Measurements from ENCODE around the gene TBX1.

Gene TBX1

DNA sequence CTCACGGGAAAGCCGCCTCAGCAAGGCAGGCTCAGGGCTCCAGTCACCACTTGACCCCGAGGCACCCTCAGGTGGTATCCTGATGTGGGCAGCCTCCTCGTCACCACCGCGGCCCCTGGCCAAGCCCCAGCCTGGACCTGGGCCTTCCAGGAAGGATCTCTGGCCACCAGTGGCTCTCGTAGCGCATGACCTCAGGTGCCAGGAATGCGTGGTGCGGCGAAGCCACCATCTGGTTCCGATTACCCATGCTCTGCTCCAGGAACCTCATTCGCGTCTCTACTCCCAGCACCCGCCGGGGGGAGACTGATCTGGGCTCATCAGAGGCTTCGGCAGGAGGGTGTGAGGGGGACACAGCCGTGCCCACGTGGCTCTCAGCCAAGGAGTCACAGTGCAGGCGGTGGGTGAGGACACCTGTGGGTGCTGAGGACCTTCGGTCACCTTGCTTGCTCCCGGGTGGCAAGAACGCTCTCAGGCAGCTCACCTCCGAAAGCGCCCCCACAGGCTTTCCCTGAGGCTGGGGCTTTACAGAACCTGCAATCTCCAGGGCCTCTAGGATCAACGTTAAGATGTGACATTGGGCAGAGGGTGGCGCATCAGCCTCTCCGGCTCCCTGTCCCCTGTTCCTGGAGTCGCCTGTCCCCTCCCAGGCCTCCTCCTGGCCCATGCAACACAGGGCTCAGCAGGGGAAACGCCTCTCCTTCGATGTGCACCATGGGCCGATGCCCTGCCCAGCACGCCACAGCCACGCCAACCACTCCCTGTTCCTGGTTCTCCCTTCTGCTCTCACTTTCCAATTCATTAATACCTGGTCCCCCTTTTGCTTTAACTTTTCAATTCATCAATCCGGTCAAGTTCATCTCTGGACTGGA lies 39.0 kb downstream of the TBX1 start:
- no peak overlapping the region for H3K9ac ChIP-seq (ENCODE audit: low read depth, low read length)
- H3K36me3 ChIP-seq (ENCODE audit: control insufficient read depth, insufficient read depth, low read length): no peaks in the 10 kb centered on the region; the same call in 1 of the 2 replicates
- no peaks in the 10 kb centered on the region for H3K9me3 ChIP-seq (ENCODE audit: control insufficient read depth, insufficient read depth, low read length)
- H3K27ac ChIP-seq (ENCODE audit: low read depth, low read length): no peak overlapping the region
- H3K4me1 ChIP-seq (ENCODE audit: control insufficient read depth, insufficient read depth, low read length): peaks cover 4% of the 10 kb centered on the region; the same call in 1 of the 2 replicates
- no peaks in the 10 kb centered on the region for H3K27me3 ChIP-seq (ENCODE audit: control insufficient read depth, insufficient read depth, low read length)
- H3K4me3 ChIP-seq (ENCODE audit: low read depth, low read length): no peak overlapping the region

DNA sequence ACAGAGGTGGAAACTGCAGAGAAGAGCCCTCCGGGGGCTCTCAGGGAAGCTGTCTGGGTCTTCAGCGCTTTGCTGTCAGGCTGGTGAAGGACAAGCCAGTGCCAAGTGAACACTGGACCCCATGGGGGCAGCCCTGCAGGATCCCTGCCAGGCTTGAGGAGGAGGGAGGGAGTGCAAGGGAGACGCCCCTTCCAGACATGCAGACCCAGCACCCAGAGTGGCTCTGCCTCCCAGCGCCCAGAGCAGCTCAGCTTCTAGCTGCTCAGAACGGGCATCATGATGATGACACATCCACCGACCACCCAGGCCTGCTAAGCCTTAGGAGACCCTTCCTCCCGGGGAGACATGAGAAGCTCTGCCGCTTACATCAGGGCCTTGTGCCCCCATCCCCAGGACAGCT lies 39.7 kb downstream of the TBX1 start:
- Histone ChIP-seq H3K27me3 (ENCODE audit: control insufficient read depth, insufficient read depth, low read length) (no peaks in the 10 kb centered on the region), H3K4me3 (ENCODE audit: low read depth, low read length) (no peak overlapping the region), H3K4me1 (ENCODE audit: control insufficient read depth, insufficient read depth, low read length) (peaks cover 4% of the 10 kb centered on the region; the same call in 1 of the 2 replicates), H3K27ac (ENCODE audit: low read depth, low read length) (no peak overlapping the region), H3K36me3 (ENCODE audit: control insufficient read depth, insufficient read depth, low read length) (no peaks in the 10 kb centered on the region; the same call in 1 of the 2 replicates), H3K9me3 (ENCODE audit: control insufficient read depth, insufficient read depth, low read length) (no peaks in the 10 kb centered on the region), H3K9ac (ENCODE audit: low read depth, low read length) (no peak overlapping the region)

GRCh38 chr22:19800761-19801244 lies 40.2 kb downstream of the TBX1 start:
- H3K27me3 ChIP-seq (ENCODE audit: control insufficient read depth, insufficient read depth, low read length): no peaks in the 10 kb centered on the region
- peaks cover 4% of the 10 kb centered on the region; the same call in 1 of the 2 replicates for H3K4me1 ChIP-seq (ENCODE audit: control insufficient read depth, insufficient read depth, low read length)
- H3K9me3 ChIP-seq (ENCODE audit: control insufficient read depth, insufficient read depth, low read length): no peaks in the 10 kb centered on the region
- no peaks in the 10 kb centered on the region; the same call in 1 of the 2 replicates for H3K36me3 ChIP-seq (ENCODE audit: control insufficient read depth, insufficient read depth, low read length)
- no peak overlapping the region for H3K9ac ChIP-seq (ENCODE audit: low read depth, low read length)
- no peak overlapping the region for H3K4me3 ChIP-seq (ENCODE audit: low read depth, low read length)
- no peak overlapping the region for H3K27ac ChIP-seq (ENCODE audit: low read depth, low read length)

DNA sequence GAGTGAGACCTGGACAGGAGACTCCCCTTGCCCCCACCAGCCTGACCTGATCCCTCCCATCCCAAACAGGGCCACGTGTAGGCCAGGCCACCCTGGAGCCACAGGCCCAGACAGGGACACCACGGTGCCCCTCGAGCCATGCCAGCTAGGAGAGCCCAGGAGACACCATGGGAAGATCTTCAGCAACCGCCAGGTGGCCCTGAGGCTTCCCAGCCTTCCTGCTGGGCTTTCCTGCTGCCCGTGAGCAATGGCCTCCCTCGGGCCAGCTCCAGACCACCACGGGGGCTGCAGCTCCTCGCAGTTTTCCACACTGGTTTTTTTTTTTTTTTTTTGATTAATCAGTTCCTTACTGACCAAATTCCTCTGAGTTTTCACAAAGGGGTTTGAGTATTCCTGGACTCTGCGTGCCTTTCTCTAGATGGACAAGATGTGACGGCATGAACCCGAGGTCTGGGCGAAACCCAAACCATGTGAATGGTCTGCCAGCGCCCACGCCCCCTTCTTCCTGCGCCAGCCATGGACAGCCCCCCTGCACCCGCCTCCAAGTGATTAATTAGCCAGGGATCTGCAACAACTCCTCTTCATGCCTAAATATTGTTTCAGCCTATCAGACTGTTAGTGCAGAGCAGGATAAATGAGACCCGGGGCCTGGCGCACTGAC lies 40.9 kb downstream of the TBX1 start:
- Histone ChIP-seq H3K36me3 (ENCODE audit: control insufficient read depth, insufficient read depth, low read length) (no peaks in the 10 kb centered on the region; the same call in 1 of the 2 replicates), H3K4me1 (ENCODE audit: control insufficient read depth, insufficient read depth, low read length) (peaks cover 4% of the 10 kb centered on the region; the same call in 1 of the 2 replicates), H3K27ac (ENCODE audit: low read depth, low read length) (no peak overlapping the region), H3K9ac (ENCODE audit: low read depth, low read length) (no peak overlapping the region), H3K4me3 (ENCODE audit: low read depth, low read length) (no peak overlapping the region), H3K27me3 (ENCODE audit: control insufficient read depth, insufficient read depth, low read length) (no peaks in the 10 kb centered on the region), H3K9me3 (ENCODE audit: control insufficient read depth, insufficient read depth, low read length) (no peaks in the 10 kb centered on the region)

- peaks cover 3% of the 10 kb centered on the region; the same call in 1 of the 2 replicates for H3K4me1 ChIP-seq (ENCODE audit: control insufficient read depth, insufficient read depth, low read length)
- H3K36me3 ChIP-seq (ENCODE audit: control insufficient read depth, insufficient read depth, low read length): no peaks in the 10 kb centered on the region; the same call in 1 of the 2 replicates
- no peak overlapping the region for H3K4me3 ChIP-seq (ENCODE audit: low read depth, low read length)
- H3K9ac ChIP-seq (ENCODE audit: low read depth, low read length): no peak overlapping the region
- no peaks in the 10 kb centered on the region for H3K9me3 ChIP-seq (ENCODE audit: control insufficient read depth, insufficient read depth, low read length)
- H3K27me3 ChIP-seq (ENCODE audit: control insufficient read depth, insufficient read depth, low read length): no peaks in the 10 kb centered on the region
- H3K27ac ChIP-seq (ENCODE audit: low read depth, low read length): no peak overlapping the region
Observed at GRCh38 chr22:19802001-19802893, 41.7 kb downstream of the TBX1 start.

DNA sequence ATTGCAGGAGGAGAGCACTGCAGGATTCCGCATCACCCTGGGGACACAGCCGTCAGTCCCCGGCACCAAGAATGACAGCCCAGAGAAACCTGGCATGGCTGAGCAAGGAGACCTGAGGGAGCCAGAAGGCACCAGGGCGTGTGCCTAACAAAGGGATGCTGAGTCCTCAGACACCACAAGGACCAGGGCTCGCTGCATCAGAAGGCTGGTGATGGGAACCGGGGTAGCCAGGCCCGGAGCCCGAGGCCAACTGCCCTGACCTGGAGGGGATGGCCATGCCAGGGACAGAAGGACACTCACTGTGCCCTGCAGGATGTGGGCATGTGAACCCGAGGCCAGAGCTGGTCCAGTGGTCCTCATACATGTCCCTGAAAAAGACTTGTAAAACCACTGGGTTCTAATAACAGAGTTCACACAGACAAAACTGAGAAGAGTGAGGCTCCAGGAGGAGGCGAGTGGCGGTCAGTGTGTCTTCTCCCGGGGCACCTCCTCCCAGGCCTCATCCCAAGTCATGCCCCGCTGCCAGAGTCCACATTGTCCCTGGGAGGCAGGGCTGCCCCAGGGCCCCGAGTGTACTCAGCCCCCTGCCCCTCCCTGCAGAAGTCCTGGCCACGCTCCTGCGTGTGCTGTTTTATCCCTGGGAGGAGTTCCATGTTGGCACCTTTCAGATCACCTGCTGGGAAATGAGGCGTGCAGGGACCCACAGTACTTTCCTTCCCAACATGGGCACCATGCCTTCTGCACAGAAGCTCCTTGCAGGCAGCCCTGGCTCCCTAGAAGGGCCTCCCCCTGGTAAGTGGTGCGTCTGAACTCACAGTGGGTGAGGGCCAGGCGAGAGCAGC lies 42.5 kb downstream of the TBX1 start:
- Histone ChIP-seq H3K4me1 (ENCODE audit: control insufficient read depth, insufficient read depth, low read length) (no peaks in the 10 kb centered on the region), H3K36me3 (ENCODE audit: control insufficient read depth, insufficient read depth, low read length) (no peaks in the 10 kb centered on the region; the same call in 1 of the 2 replicates), H3K27me3 (ENCODE audit: control insufficient read depth, insufficient read depth, low read length) (no peaks in the 10 kb centered on the region), H3K27ac (ENCODE audit: low read depth, low read length) (no peak overlapping the region), H3K9me3 (ENCODE audit: control insufficient read depth, insufficient read depth, low read length) (no peaks in the 10 kb centered on the region), H3K9ac (ENCODE audit: low read depth, low read length) (no peak overlapping the region), H3K4me3 (ENCODE audit: low read depth, low read length) (no peak overlapping the region)

- Histone ChIP-seq H3K27me3 (ENCODE audit: control insufficient read depth, insufficient read depth, low read length) (no peaks in the 10 kb centered on the region), H3K27ac (ENCODE audit: low read depth, low read length) (no peak overlapping the region), H3K9ac (ENCODE audit: low read depth, low read length) (no peak overlapping the region), H3K36me3 (ENCODE audit: control insufficient read depth, insufficient read depth, low read length) (no peaks in the 10 kb centered on the region; the same call in 1 of the 2 replicates), H3K9me3 (ENCODE audit: control insufficient read depth, insufficient read depth, low read length) (no peaks in the 10 kb centered on the region), H3K4me1 (ENCODE audit: control insufficient read depth, insufficient read depth, low read length) (no peaks in the 10 kb centered on the region), H3K4me3 (ENCODE audit: low read depth, low read length) (no peak overlapping the region)
Observed at GRCh38 chr22:19803736-19804267, 43.2 kb downstream of the TBX1 start.

DNA sequence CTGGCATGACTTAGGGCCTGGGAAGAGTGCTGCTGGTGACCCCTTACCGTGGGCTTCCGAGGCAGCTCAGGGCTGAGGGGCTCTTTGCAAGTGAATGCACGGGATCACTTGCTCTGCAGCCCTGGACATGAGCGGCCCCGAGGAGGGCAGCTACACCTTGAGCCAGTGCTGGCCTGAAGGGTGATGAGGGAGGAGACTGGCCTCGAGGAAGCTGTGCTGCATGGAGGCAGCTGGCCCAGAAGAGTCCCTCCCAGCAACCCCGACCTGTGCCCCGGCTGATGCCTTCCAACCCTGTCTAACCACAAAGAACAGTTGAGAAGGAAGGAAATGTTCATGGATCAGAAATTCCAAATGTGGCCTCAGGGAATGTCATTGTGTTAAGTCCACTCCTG lies 45.2 kb downstream of the TBX1 start:
- Histone ChIP-seq H3K9me3 (ENCODE audit: control insufficient read depth, insufficient read depth, low read length) (no peaks in the 10 kb centered on the region), H3K4me3 (ENCODE audit: low read depth, low read length) (no peak overlapping the region), H3K9ac (ENCODE audit: low read depth, low read length) (no peak overlapping the region), H3K4me1 (ENCODE audit: control insufficient read depth, insufficient read depth, low read length) (no peaks in the 10 kb centered on the region), H3K27ac (ENCODE audit: low read depth, low read length) (no peak overlapping the region), H3K27me3 (ENCODE audit: control insufficient read depth, insufficient read depth, low read length) (no peaks in the 10 kb centered on the region), H3K36me3 (ENCODE audit: control insufficient read depth, insufficient read depth, low read length) (no peaks in the 10 kb centered on the region)

DNA sequence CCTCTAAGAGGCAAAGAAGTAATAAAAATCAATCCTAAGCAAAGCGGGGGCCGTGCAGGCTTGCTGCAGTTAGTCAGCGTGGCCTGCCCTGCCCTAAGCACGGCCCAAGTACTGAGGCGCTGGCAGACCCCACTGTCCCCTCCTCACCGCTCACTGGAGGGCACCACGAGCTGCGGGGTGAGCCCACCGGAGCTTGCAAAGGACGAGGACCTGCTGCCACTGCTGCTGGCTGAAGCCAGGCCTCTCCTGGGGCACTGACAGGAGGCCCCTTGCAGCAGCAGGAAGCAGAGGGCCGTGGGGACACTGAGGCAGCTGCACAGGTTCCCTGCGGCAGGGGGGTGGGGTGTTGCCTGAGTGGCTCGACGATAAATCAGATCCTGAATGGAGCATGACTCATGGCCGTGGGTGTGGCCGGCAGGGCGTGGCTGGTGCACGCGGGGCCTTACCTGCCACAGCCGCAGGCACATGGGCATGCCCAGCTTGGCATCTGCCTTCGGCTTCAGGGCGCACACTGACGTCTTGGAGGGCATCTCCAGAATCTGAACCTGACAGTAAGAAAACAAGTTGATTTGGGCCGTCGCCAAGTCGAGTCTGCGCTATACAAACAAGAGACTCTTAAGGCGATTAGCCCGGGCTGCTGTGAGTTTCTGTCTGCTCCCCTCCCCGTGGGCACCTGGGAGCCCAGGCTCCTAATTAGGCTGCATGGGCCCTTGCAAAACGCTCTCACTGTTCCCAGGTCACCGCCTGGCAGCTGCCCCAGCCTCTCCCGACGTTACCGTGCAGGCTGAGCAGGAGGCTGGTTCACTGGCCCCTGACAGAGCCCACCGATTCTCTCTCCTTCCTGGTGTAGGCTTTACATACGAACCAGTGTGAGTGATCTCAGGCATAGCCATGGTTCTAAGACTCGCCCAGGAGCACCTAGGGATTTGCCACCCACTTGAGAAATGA lies 45.9 kb downstream of the TBX1 start:
- Histone ChIP-seq H3K27ac (ENCODE audit: low read depth, low read length) (no peak overlapping the region), H3K27me3 (ENCODE audit: control insufficient read depth, insufficient read depth, low read length) (no peaks in the 10 kb centered on the region), H3K9ac (ENCODE audit: low read depth, low read length) (no peak overlapping the region), H3K36me3 (ENCODE audit: control insufficient read depth, insufficient read depth, low read length) (no peaks in the 10 kb centered on the region), H3K4me3 (ENCODE audit: low read depth, low read length) (no peak overlapping the region), H3K9me3 (ENCODE audit: control insufficient read depth, insufficient read depth, low read length) (no peaks in the 10 kb centered on the region), H3K4me1 (ENCODE audit: control insufficient read depth, insufficient read depth, low read length) (no peaks in the 10 kb centered on the region)
